HUES64 (cell line): ENCODE data around the gene IL22RA1.

Source experiments
- H3K27ac ChIP-seq: 2 replicates; pipeline ENCODE4 v1.7.0; 2013; ENCODE audit warnings: low read depth, low read length, inconsistent platforms
- H3K27me3 ChIP-seq: 2 replicates; pipeline ENCODE4 v1.6.1; 2013; ENCODE audit warnings: mild to moderate bottlenecking, low read length; ENCODE audit not compliant: insufficient read depth
- H3K36me3 ChIP-seq: 2 replicates; pipeline ENCODE4 v1.6.1; 2013; ENCODE audit warnings: mild to moderate bottlenecking, low read length; ENCODE audit not compliant: insufficient read depth
- H3K4me1 ChIP-seq: 2 replicates; pipeline ENCODE4 v1.6.1; 2013; ENCODE audit warnings: mild to moderate bottlenecking, low read length, moderate library complexity; ENCODE audit not compliant: insufficient read depth
- H3K4me3 ChIP-seq: 2 replicates; pipeline ENCODE4 v1.5.1; 2013; ENCODE audit warnings: mild to moderate bottlenecking, low read length, moderate library complexity
- H3K9ac ChIP-seq: 2 replicates; pipeline ENCODE4 v1.6.1; 2013; ENCODE audit warnings: mild to moderate bottlenecking, low read depth, low read length
- H3K9me3 ChIP-seq: 2 replicates; pipeline ENCODE4 v1.6.1; 2013; ENCODE audit warnings: low read depth, low read length; ENCODE audit not compliant: insufficient read depth
- WGBS: fragments of 150-250, 120-280 bp; methylation state at CpG from one replicate; pipeline ENCODE4 v1.1.7; 2013; ENCODE audit warnings: missing lambda C conversion rate; 5-methylcytosine and 5-hydroxymethylcytosine counted together

The IL22RA1 gene

GRCh38 chr1:24094554-24094953 is 48.4 kb downstream of the IL22RA1 start:
- Histone ChIP-seq H3K4me3 (no peak overlapping the region), H3K9ac (no peak overlapping the region), H3K9me3 (no peaks in the 10 kb centered on the region), H3K4me1 (peaks cover 3% of the 10 kb centered on the region; the same call in 1 of the 2 replicates), H3K36me3 (no peaks in the 10 kb centered on the region), H3K27me3 (no peaks in the 10 kb centered on the region), H3K27ac (no peak overlapping the region)
- WGBS = 79% methylated on average over 5 of the region's 5 CpGs

GRCh38 chr1:24093732-24094131 is 49.2 kb downstream of the IL22RA1 start:
- Histone ChIP-seq H3K36me3 (no peaks in the 10 kb centered on the region), H3K27me3 (no peaks in the 10 kb centered on the region), H3K27ac (no peak overlapping the region), H3K9ac (no peak overlapping the region), H3K4me3 (no peak overlapping the region), H3K9me3 (no peaks in the 10 kb centered on the region), H3K4me1 (peaks cover 3% of the 10 kb centered on the region; the same call in 1 of the 2 replicates)
- 88% methylated on average over 9 of the region's 9 CpGs for WGBS

GRCh38 chr1:24092979-24093378 is 50.0 kb downstream of the IL22RA1 start:
- peaks cover 3% of the 10 kb centered on the region; the same call in 1 of the 2 replicates for H3K4me1 ChIP-seq
- H3K9ac ChIP-seq = no peak overlapping the region
- H3K36me3 ChIP-seq = no peaks in the 10 kb centered on the region
- H3K27ac ChIP-seq = no peak overlapping the region
- WGBS = 96% methylated on average over 9 of the region's 9 CpGs
- H3K27me3 ChIP-seq = no peaks in the 10 kb centered on the region
- no peaks in the 10 kb centered on the region for H3K9me3 ChIP-seq
- H3K4me3 ChIP-seq = no peak overlapping the region

- Histone ChIP-seq H3K9ac (no peak overlapping the region), H3K36me3 (no peaks in the 10 kb centered on the region), H3K9me3 (no peaks in the 10 kb centered on the region), H3K4me3 (no peak overlapping the region), H3K27ac (no peak overlapping the region), H3K4me1 (peaks cover 3% of the 10 kb centered on the region; the same call in 1 of the 2 replicates), H3K27me3 (no peaks in the 10 kb centered on the region)
- 85% methylated on average over 13 of the region's 13 CpGs for WGBS
Observed at GRCh38 chr1:24091971-24092482, 50.9 kb downstream of the IL22RA1 start.

- H3K27ac ChIP-seq = no peak overlapping the region
- WGBS = 94% methylated on average over 11 of the region's 11 CpGs
- H3K9me3 ChIP-seq = no peaks in the 10 kb centered on the region
- no peaks in the 10 kb centered on the region for H3K27me3 ChIP-seq
- H3K9ac ChIP-seq = no peak overlapping the region
- no peak overlapping the region for H3K4me3 ChIP-seq
- H3K4me1 ChIP-seq = peaks cover 3% of the 10 kb centered on the region; the same call in 1 of the 2 replicates
- H3K36me3 ChIP-seq = no peaks in the 10 kb centered on the region
Observed at GRCh38 chr1:24090736-24091135, 52.2 kb downstream of the IL22RA1 start.

- no peak overlapping the region for H3K4me3 ChIP-seq
- no peak overlapping the region for H3K27ac ChIP-seq
- WGBS = 94% methylated on average over 14 of the region's 14 CpGs
- H3K27me3 ChIP-seq = no peaks in the 10 kb centered on the region
- no peaks in the 10 kb centered on the region for H3K9me3 ChIP-seq
- no peaks in the 10 kb centered on the region for H3K36me3 ChIP-seq
- 0 out of 2 replicates have a peak, but pooled peaks cover 3% of the 10 kb centered on the region for H3K4me1 ChIP-seq
- no peak overlapping the region for H3K9ac ChIP-seq
Observed at GRCh38 chr1:24089743-24090555, 53.0 kb downstream of the IL22RA1 start.

GRCh38 chr1:24089027-24089742 is 53.8 kb downstream of the IL22RA1 start:
- Histone ChIP-seq H3K4me3 (no peak overlapping the region), H3K9ac (no peak overlapping the region), H3K36me3 (no peaks in the 10 kb centered on the region), H3K27ac (no peak overlapping the region), H3K4me1 (no peaks in the 10 kb centered on the region), H3K9me3 (no peaks in the 10 kb centered on the region), H3K27me3 (no peaks in the 10 kb centered on the region)
- 83% methylated on average over 14 of the region's 14 CpGs for WGBS

- H3K9me3 ChIP-seq = no peaks in the 10 kb centered on the region
- no peak overlapping the region for H3K9ac ChIP-seq
- H3K4me3 ChIP-seq = no peak overlapping the region
- no peaks in the 10 kb centered on the region for H3K36me3 ChIP-seq
- WGBS = 94% methylated on average over 16 of the region's 16 CpGs
- H3K4me1 ChIP-seq = no peaks in the 10 kb centered on the region
- H3K27me3 ChIP-seq = no peaks in the 10 kb centered on the region
- no peak overlapping the region for H3K27ac ChIP-seq
Observed at GRCh38 chr1:24086466-24086865, 56.5 kb downstream of the IL22RA1 start.

GRCh38 chr1:24085546-24085945 is 57.4 kb downstream of the IL22RA1 start:
- WGBS = no CpG with 5 or more reads among the region's 3 CpGs
- H3K4me1 ChIP-seq = no peaks in the 10 kb centered on the region
- H3K36me3 ChIP-seq = no peaks in the 10 kb centered on the region
- H3K9ac ChIP-seq = no peak overlapping the region
- H3K27me3 ChIP-seq = no peaks in the 10 kb centered on the region
- no peaks in the 10 kb centered on the region for H3K9me3 ChIP-seq
- no peak overlapping the region for H3K4me3 ChIP-seq
- no peak overlapping the region for H3K27ac ChIP-seq

GRCh38 chr1:24085007-24085406 is 57.9 kb downstream of the IL22RA1 start:
- no peaks in the 10 kb centered on the region for H3K27me3 ChIP-seq
- no peaks in the 10 kb centered on the region for H3K9me3 ChIP-seq

GRCh38 chr1:24084050-24084449 is 58.9 kb downstream of the IL22RA1 start:
- Histone ChIP-seq H3K9ac (no peak overlapping the region), H3K27me3 (no peaks in the 10 kb centered on the region), H3K36me3 (no peaks in the 10 kb centered on the region), H3K9me3 (no peaks in the 10 kb centered on the region), H3K4me1 (no peaks in the 10 kb centered on the region), H3K4me3 (no peak overlapping the region), H3K27ac (no peak overlapping the region)
- 91% methylated on average over 7 of the region's 7 CpGs for WGBS

More at GRCh38 chr1:24085007-24085406, 57.9 kb downstream of the IL22RA1 start:
- no peak overlapping the region for H3K27ac ChIP-seq
- no peak overlapping the region for H3K4me3 ChIP-seq
- H3K36me3 ChIP-seq = no peaks in the 10 kb centered on the region
- H3K9ac ChIP-seq = no peak overlapping the region
- no peaks in the 10 kb centered on the region for H3K4me1 ChIP-seq
